OCI-LY1 (cell line): ENCODE measurements around the gene MRFAP1.

Experiments used
- EZH2 ChIP-seq: fragments of 200-600 bp; sonication (generic), shearing (Covaris generic); IDR thresholded peaks from 2 replicates; pipeline ENCODE4 v1.8.0; 2017; ENCODE audit warnings: borderline replicate concordance, mixed run types, mild to moderate bottlenecking, antibody characterized with exemption, low read length, moderate library complexity, mixed read lengths
- TF ChIP-seq, protein P1 (sequence below): fragments of 200-600 bp; sonication (generic), shearing (Covaris generic); IDR thresholded peaks from 2 replicates; pipeline ENCODE4 v1.5.1; 2017; ENCODE audit warnings: mild to moderate bottlenecking, antibody characterized with exemption, low read length, moderate library complexity, mixed read lengths

- TF ChIP-seq EZH2: no peak
- TF ChIP-seq, protein P1, sequence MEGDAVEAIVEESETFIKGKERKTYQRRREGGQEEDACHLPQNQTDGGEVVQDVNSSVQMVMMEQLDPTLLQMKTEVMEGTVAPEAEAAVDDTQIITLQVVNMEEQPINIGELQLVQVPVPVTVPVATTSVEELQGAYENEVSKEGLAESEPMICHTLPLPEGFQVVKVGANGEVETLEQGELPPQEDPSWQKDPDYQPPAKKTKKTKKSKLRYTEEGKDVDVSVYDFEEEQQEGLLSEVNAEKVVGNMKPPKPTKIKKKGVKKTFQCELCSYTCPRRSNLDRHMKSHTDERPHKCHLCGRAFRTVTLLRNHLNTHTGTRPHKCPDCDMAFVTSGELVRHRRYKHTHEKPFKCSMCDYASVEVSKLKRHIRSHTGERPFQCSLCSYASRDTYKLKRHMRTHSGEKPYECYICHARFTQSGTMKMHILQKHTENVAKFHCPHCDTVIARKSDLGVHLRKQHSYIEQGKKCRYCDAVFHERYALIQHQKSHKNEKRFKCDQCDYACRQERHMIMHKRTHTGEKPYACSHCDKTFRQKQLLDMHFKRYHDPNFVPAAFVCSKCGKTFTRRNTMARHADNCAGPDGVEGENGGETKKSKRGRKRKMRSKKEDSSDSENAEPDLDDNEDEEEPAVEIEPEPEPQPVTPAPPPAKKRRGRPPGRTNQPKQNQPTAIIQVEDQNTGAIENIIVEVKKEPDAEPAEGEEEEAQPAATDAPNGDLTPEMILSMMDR: no peak
Measured at GRCh38 chr4:6613676-6614651, 26.5 kb upstream of the MRFAP1 start.
